Activated naive CD8-positive, alpha-beta T cell treated with anti-CD3 and anti-CD28 coated beads for 36 hours (primary cell): ENCODE measurements around the gene TBC1D5. TPM values are rescaled to one million over a fixed set of nuclear protein-coding genes. Genes with fewer than 3 reads are reported as not detected.
"Not testable (repeated sequence)": the region's sequence is repeated elsewhere in the genome, so short reads cannot be mapped to it uniquely, and the experiment has no call there.

Source experiments
- DNase-seq: peaks from one replicate; pipeline ENCODE4 v3.0.0; 2021
- H3K27ac Mint-ChIP-seq: one replicate; pipeline ENCODE4 v1.8.0; 2022; ENCODE audit warnings: mild to moderate bottlenecking, moderate library complexity, mixed read lengths
- H3K27me3 Mint-ChIP-seq: one replicate; pipeline ENCODE4 v1.8.0; 2022; ENCODE audit warnings: mild to moderate bottlenecking, mixed read lengths
- H3K36me3 Mint-ChIP-seq: one replicate; pipeline ENCODE4 v1.8.0; 2021; ENCODE audit warnings: mild to moderate bottlenecking, mixed read lengths
- H3K4me1 Mint-ChIP-seq: one replicate; pipeline ENCODE4 v1.8.0; 2021; ENCODE audit warnings: mixed read lengths
- H3K4me3 Mint-ChIP-seq: one replicate; pipeline ENCODE4 v1.8.0; 2022; ENCODE audit warnings: mild to moderate bottlenecking, moderate library complexity, mixed read lengths
- H3K9me3 Mint-ChIP-seq: one replicate; pipeline ENCODE4 v1.8.0; 2022; ENCODE audit warnings: mixed read lengths
- total RNA-seq, 2 experiments: library from RNA; stranded (reverse); gene quantifications; one replicate each; pipeline ENCODE4 v1.2.3, GENCODE V29; 2021

The TBC1D5 gene
- total RNA-seq, 2 experiments from 2014 or later, result 43.7 to 48.5 TPM

- Mint-ChIP-seq H3K27me3 (no peaks in the 10 kb centered on the region), H3K4me3 (no peak overlapping the region), H3K36me3 (peaks cover 6% of the 10 kb centered on the region), H3K27ac (no peak overlapping the region), H3K4me1 (no peaks in the 10 kb centered on the region), H3K9me3 (no peaks in the 10 kb centered on the region)
- no peak for DNase-seq
These were observed 340.0 kb downstream of the TBC1D5 start for GRCh38 chr3:17402442-17402841.

DNA sequence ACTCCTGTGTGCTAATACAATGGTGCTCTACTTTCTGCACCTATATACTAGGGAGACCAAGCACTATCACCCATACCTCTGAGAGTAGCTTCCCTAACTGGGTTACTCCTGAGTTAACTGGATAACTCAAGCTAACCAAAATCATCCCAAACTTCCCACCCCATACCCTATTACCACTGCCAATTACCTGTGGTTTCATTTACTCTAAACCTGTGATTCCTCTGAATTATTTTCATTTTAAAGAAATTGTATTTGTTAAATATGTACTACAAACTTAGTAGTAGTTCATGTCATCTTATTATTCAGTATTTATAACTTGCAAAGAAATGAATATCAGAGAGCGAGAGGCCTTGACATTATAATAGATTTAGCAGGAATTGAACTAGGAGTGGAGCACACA lies 340.5 kb downstream of the TBC1D5 start:
- Mint-ChIP-seq H3K27ac (no peak overlapping the region), H3K4me3 (no peak overlapping the region), H3K4me1 (no peaks in the 10 kb centered on the region), H3K27me3 (no peaks in the 10 kb centered on the region), H3K9me3 (no peaks in the 10 kb centered on the region), H3K36me3 (peaks cover 11% of the 10 kb centered on the region)
- no peak for DNase-seq

DNA sequence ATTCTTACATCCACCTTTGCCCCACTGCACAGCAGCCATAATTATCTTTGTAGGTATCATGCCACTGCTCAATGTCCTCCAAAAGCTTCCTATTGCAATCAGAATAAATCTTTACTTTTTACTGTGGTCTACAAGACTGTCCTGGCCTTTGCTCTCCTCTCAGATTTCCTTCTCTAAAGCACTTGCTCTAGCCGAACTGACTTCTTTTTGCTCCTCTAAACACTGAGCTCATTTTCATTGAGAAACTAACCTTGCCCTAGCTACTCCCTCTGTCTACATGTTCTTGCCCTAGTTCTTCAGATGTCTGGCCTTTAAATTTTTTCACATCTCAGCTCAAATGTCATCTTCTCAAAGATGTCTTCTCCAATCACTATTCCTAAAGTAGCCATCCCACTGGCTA lies 342.8 kb downstream of the TBC1D5 start:
- no peaks in the 10 kb centered on the region for H3K4me1 Mint-ChIP-seq
- H3K9me3 Mint-ChIP-seq, result no peaks in the 10 kb centered on the region
- H3K27ac Mint-ChIP-seq, result no peak overlapping the region
- H3K4me3 Mint-ChIP-seq, result no peak overlapping the region
- peaks cover 16% of the 10 kb centered on the region for H3K36me3 Mint-ChIP-seq
- DNase-seq, result no peak
- H3K27me3 Mint-ChIP-seq, result no peaks in the 10 kb centered on the region

DNA sequence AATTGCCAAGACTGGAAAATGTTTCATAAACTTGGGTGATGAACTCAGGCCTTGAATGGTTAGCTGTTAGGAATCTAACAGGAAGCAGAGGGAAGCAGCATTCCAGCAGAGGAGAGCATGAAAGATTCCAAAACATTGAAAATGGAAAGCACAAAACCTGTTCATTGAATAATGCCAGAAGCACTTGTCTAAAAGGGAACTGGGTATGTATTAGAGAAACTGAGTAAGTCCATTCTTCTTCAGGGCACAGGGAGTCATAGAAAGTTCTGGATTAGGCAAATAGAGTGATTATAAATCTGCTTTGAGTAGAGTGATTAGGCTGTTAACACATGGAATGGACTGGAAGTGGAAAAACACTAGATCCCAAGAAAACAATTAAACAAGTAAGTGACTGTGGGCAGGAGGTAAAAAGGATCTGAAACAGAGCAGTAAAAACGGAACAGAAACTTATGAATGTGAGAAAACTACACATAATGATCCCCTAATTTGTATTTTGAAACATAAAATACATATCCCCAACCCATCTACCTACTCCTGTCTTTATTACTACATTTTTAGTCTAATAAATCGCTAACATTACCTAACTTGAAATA lies 343.4 kb downstream of the TBC1D5 start:
- Mint-ChIP-seq H3K4me1 (no peaks in the 10 kb centered on the region), H3K27ac (no peak overlapping the region), H3K27me3 (no peaks in the 10 kb centered on the region), H3K4me3 (no peak overlapping the region), H3K9me3 (no peaks in the 10 kb centered on the region), H3K36me3 (peaks cover 17% of the 10 kb centered on the region)
- DNase-seq, result no peak

DNA sequence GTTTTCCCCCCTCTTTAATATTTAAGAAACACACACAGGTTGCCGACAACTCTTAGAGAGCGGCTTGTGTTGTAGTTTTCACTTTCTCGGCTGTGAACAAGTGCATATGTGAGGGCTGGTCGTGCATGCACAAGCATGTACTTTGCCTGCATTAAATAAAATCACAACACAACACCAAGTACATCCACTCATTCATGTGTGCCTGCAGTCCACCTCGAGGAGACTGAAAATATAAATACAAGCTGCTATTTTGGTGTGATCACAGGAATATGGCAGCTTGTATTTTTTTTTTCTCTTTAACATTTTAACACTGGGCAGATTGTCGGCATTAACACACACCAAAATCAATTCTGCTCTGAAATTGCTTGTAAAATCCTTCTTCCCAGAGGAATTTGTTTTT lies 346.4 kb downstream of the TBC1D5 start:
- Mint-ChIP-seq H3K27ac (no peak overlapping the region), H3K4me1 (no peaks in the 10 kb centered on the region), H3K9me3 (peaks cover 9% of the 10 kb centered on the region), H3K27me3 (no peaks in the 10 kb centered on the region), H3K36me3 (peaks cover 39% of the 10 kb centered on the region), H3K4me3 (no peak overlapping the region)
- no peak for DNase-seq

DNA sequence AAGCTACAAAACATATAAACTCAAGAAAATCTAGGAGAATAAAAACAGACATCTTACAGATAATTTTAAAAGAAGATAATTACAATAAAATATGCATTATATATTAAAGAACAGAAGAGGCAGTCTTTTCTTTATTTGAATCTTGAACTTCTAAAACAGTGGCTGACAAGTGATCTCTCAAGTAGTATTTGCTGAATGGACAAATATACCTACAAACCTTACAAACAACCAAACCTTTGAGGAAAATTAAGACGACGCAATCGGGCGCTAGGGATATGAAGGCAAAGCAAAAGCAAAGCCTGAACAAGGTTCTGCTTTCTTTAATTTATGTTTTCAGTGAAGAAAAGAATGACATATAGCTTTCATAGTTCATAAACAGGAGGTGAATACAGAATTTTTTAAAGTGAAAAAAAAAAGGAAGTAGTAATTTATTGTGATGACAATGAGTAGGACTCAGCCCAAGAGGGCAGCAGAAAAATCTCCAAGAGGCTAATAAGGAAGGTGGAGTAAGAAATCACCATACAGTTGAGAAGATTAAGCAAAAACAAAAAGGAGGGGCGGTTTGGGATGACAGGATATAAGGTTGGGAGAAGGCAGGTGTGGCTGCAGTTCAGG lies 347.8 kb downstream of the TBC1D5 start:
- Mint-ChIP-seq H3K27me3 (no peaks in the 10 kb centered on the region), H3K36me3 (peaks cover 42% of the 10 kb centered on the region), H3K4me3 (no peak overlapping the region), H3K27ac (no peak overlapping the region), H3K9me3 (peaks cover 9% of the 10 kb centered on the region), H3K4me1 (no peaks in the 10 kb centered on the region)
- no peak for DNase-seq

GRCh38 chr3:17392516-17392915 lies 349.9 kb downstream of the TBC1D5 start:
- not testable (repeated sequence) for H3K4me1 Mint-ChIP-seq, H3K4me3 Mint-ChIP-seq, H3K27me3 Mint-ChIP-seq, DNase-seq, H3K27ac Mint-ChIP-seq, H3K9me3 Mint-ChIP-seq
- H3K36me3 Mint-ChIP-seq, result peaks cover 42% of the 10 kb centered on the region

DNA sequence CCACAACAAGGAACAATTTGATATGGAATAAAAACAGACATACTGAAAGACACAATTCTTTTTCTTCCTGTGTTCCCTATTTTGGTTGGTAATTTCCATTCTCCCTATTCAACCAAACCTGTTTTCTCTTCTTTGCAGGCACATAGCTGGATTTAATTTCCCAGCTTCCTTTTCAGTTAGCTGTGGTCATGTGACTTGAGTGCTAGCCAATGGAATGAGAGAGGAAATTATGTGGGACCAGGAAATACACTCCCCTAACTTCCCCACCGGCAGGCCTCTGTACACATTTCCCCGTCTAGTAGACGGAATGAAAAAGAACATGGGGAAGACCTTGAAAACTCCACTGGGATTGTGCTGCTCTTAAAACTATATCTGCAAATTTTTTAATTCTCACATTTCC lies 351.6 kb downstream of the TBC1D5 start:
- no peak for DNase-seq
- H3K27me3 Mint-ChIP-seq, result no peaks in the 10 kb centered on the region
- H3K9me3 Mint-ChIP-seq, result peaks cover 9% of the 10 kb centered on the region
- no peak overlapping the region for H3K4me3 Mint-ChIP-seq
- H3K4me1 Mint-ChIP-seq, result no peaks in the 10 kb centered on the region
- peaks cover 37% of the 10 kb centered on the region for H3K36me3 Mint-ChIP-seq
- H3K27ac Mint-ChIP-seq, result no peak overlapping the region

DNA sequence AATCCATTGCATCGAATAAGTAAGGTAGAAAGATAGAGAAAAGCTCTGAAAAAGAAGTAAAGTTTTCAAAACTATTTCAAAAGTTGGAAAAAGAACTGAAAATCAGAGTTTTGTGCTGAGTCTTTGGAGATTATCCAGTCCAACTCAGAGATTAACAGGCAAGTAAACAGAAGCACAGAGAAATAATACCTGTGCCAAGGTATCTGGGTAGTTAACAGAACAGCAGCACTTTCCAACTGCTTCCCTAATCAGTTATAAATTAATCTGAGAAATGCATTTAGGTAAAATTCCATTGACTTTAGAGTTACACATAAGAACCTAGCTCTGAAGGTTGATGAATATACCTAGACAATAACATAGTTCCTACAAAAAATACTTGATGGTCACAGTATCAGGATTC lies 355.3 kb downstream of the TBC1D5 start:
- peaks cover 15% of the 10 kb centered on the region for H3K36me3 Mint-ChIP-seq
- no peaks in the 10 kb centered on the region for H3K9me3 Mint-ChIP-seq
- H3K27ac Mint-ChIP-seq, result no peak overlapping the region
- no peak overlapping the region for H3K4me3 Mint-ChIP-seq
- no peaks in the 10 kb centered on the region for H3K27me3 Mint-ChIP-seq
- no peaks in the 10 kb centered on the region for H3K4me1 Mint-ChIP-seq
- DNase-seq, result no peak

DNA sequence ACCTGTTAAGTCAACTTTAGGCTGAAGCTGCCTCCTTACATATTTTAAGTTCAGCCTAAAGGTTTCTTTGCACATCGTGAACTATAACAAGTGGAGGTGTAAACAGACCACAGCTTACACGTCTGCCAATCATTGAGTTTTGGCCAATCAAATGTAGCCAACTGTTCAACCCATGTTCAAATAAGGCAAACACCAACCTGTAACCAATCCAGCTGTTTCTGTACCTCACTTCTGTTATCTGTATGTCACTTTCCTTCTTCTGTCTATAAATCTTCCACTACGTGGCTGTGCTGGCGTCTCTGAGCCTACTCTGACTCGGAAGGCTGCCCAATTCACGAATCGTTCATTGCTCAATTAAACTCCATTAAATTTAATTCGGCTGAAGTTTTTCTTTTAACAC lies 356.0 kb downstream of the TBC1D5 start:
- no peaks in the 10 kb centered on the region for H3K9me3 Mint-ChIP-seq
- H3K4me3 Mint-ChIP-seq, result no peak overlapping the region
- DNase-seq, result no peak
- H3K4me1 Mint-ChIP-seq, result no peaks in the 10 kb centered on the region
- H3K27ac Mint-ChIP-seq, result no peak overlapping the region
- H3K36me3 Mint-ChIP-seq, result peaks cover 10% of the 10 kb centered on the region
- no peaks in the 10 kb centered on the region for H3K27me3 Mint-ChIP-seq

DNA sequence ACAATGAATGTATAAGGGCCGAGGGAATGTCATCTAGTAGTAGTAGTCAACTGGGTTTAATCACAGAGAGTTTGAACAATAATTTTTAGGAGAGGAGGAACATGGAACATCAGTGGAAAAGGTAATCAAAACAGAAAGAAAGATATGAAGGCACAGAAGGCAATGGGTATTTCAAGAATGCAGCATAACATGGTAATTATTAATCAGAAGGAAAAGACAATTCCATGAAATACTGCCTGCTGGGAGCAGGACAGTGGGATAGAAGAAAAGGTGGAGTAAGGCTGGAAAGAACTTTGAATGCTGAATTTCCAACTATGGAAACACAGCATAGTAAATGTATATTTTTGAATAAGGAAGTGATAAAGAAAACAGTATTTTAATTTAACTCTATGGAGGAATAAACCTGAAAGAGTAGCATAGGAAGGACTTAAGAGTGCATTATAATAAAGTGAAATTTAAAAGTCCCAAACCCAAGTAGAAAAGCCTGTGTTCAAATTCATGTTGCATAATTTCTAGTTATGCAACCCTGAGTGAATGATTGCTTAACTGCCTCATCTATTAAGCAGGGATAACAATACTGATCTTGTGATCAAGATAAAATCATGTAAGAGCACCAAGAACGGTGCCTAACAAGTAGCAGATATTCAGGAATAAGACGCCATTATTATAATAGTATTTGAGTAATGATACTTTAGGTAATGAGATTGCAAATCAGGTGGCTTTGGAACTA lies 357.7 kb downstream of the TBC1D5 start:
- Mint-ChIP-seq H3K27me3 (no peaks in the 10 kb centered on the region), H3K36me3 (peaks cover 5% of the 10 kb centered on the region), H3K4me1 (no peaks in the 10 kb centered on the region), H3K4me3 (no peak overlapping the region), H3K9me3 (no peaks in the 10 kb centered on the region), H3K27ac (no peak overlapping the region)
- DNase-seq, result no peak

GRCh38 chr3:17373304-17373703 lies 369.1 kb downstream of the TBC1D5 start:
- no peaks in the 10 kb centered on the region for H3K27me3 Mint-ChIP-seq
- H3K27ac Mint-ChIP-seq, result no peak overlapping the region
- no peak overlapping the region for H3K4me3 Mint-ChIP-seq
- peaks cover 5% of the 10 kb centered on the region for H3K4me1 Mint-ChIP-seq
- no peak for DNase-seq
- H3K9me3 Mint-ChIP-seq, result no peaks in the 10 kb centered on the region
- peaks cover 6% of the 10 kb centered on the region for H3K36me3 Mint-ChIP-seq

GRCh38 chr3:17372362-17373210 lies 369.8 kb downstream of the TBC1D5 start:
- H3K27ac Mint-ChIP-seq, result no peak overlapping the region
- H3K4me1 Mint-ChIP-seq, result peaks cover 5% of the 10 kb centered on the region
- H3K27me3 Mint-ChIP-seq, result no peaks in the 10 kb centered on the region
- peaks cover 6% of the 10 kb centered on the region for H3K36me3 Mint-ChIP-seq
- no peak for DNase-seq
- H3K9me3 Mint-ChIP-seq, result no peaks in the 10 kb centered on the region
- no peak overlapping the region for H3K4me3 Mint-ChIP-seq

GRCh38 chr3:17369973-17370372 lies 372.5 kb downstream of the TBC1D5 start:
- H3K4me1 Mint-ChIP-seq, result peaks cover 5% of the 10 kb centered on the region
- H3K4me3 Mint-ChIP-seq, result no peak overlapping the region

GRCh38 chr3:17367171-17367570 lies 375.3 kb downstream of the TBC1D5 start:
- no peaks in the 10 kb centered on the region for H3K9me3 Mint-ChIP-seq
- DNase-seq, result no peak
- H3K27me3 Mint-ChIP-seq, result no peaks in the 10 kb centered on the region
- H3K36me3 Mint-ChIP-seq, result peaks cover 5% of the 10 kb centered on the region
- H3K4me1 Mint-ChIP-seq, result peaks cover 5% of the 10 kb centered on the region
- H3K27ac Mint-ChIP-seq, result no peak overlapping the region
- no peak overlapping the region for H3K4me3 Mint-ChIP-seq

More at GRCh38 chr3:17369973-17370372, 372.5 kb downstream of the TBC1D5 start:
- Mint-ChIP-seq H3K9me3 (no peaks in the 10 kb centered on the region), H3K27me3 (no peaks in the 10 kb centered on the region), H3K36me3 (peaks cover 2% of the 10 kb centered on the region), H3K27ac (no peak overlapping the region)
- DNase-seq, result no peak
